Inflammatory macrophage (primary cell): ENCODE measurements around the gene ELAC2.
"Not testable (repeated sequence)": the region's sequence is repeated elsewhere in the genome, so short reads cannot be mapped to it uniquely, and the experiment has no call there.

Experiments
- DNase-seq, 2 donors: peaks; one replicate each; pipeline ENCODE4 v3.0.0-alpha.2; 2020 to 2022

The ELAC2 gene

GRCh38 chr17:12987120-12987519 lies 30.7 kb downstream of the ELAC2 start:
- DNase-seq: no peak

DNA sequence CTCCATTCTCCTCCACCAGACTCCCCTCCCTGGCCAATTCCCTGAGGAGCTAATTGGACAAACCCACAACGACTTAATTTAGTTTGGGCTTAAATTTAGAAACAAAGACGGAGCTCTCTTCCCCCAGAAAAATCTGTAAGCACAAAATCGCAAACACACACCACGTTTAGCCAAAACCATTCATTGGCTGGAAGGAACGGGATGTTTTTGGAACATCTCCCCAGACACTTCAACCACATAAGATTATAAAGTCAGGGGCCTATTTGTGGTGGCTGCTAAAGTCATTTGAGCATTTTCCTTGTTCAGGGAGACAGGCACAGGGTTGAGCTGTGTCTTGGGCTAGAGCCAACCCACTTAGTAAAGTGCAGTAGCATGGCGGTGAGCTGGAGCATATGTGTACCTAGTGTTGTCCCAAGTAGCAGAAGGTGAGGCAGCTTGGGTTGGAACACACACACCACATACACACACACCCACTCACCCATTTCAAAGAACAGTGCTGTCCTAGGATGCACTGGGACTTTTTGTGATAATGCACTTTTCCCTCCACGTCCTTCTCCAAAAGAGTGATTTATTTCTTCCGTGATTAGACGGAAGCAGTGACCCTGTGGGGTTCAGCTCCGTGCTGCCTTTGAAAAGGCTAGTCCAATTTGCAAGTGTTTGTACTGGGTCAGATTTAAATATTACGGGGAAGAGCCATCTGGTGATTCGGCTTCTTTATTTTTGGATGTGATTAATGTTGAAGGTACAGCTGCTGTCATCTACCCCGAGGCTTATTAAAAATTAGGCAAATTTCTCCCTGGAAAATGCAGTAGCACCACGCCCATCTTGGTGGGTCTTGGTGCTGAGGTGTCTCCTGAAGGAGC lies 32.2 kb downstream of the ELAC2 start:
- no peak for DNase-seq

- DNase-seq: no peak
Observed at GRCh38 chr17:12983991-12984884, 33.6 kb downstream of the ELAC2 start.

DNA sequence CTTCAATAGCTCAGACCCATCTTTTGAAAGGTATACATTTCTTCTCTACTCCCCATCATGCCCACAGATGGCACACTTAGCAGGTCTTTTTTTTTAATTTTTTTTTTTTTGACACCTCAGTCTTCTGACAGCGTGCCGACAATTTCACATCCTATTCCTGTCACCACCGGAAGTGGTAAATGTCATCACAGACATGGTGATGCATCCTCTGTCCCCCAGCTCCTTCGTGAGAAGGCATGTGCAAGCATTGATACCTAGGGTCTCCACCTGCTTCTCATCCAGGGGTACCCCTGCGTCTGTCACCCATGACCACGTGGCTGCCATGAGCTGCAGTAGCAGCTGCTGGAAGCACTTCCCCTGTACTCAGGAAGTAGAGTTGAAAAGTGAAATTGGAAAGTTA lies 35.6 kb downstream of the ELAC2 start:
- no peak for DNase-seq

DNA sequence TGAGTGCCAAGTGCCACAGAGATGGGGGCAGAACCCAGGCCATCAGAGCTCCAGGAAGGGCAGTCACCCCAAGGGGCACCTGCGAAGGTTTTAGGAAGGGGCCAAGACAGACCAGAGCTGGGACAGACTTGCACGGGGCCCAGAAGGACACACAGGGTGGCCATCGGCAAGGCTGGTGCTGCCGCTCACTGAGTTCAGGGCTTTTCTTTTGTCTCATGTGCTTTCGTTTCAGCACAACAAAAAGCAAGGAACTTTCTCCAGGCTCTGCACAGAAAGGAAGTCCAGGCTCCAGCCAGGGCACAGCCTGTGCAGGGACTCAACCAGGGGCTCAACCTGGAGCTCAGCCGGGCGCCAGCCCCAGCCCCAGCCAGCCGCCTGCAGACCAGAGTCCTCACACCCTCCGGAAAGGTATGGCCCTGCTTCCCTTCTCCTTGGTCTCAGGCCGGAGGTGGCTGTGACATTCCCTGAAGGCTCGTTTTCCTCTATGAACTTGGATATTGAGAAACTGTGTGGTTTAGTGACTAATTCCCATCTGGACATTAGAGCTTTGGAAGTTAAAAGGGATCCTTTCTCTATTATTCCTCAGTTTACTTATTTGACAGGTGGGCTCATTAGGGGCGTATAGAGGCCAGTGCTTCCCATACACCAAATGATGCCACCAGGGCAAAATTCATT lies 37.9 kb downstream of the ELAC2 start:
- no peak for DNase-seq

- DNase-seq: no peak
Observed at GRCh38 chr17:12979246-12979645, 38.6 kb downstream of the ELAC2 start.

DNA sequence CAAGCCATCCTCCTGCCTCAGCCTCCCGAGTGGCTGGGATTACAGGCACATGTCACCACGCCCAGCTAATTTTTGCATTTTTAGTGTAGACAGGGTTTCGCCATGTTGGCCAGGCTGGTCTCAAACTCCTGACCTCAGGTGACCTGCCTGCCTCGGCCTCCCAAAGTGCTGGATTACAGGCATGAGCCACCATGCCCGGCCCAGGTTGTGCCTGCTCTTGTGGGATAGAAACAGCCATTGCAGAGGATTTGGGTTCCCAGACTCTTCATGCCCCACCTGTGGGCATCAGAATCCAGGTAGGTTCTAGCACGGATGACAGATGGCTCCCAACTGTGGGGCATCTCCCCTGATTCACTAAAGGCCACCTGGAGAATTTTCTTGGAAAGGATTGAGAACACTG lies 39.0 kb downstream of the ELAC2 start:
- DNase-seq: not testable (repeated sequence)

GRCh38 chr17:12977008-12977751 lies 40.6 kb downstream of the ELAC2 start:
- no peak for DNase-seq

DNA sequence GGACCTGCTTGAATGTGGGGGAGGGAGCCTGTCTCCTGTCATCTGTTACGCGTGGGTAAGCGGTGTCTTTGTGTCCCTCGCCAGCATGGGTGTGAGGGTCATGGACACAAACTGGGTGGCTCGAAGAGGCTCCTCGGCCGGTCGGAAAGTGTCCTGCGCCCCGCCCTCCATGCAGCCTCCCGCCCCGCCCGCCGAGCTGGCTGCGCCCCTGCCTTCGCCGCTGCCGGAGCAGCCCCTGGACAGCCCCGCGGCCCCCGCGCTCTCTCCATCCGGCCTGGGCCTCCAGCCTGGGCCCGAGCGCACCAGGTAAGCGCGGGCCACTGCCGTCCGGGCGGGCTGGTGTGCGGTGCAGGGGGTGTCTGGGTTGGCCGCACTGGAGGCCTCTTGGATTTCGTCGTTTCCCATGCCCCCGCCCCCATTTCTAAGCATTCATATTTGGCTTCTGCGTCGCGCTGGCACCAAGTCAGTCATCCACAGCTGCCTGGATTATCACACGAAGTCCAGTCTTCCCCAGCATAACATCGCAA lies 43.8 kb downstream of the ELAC2 start:
- no peak for DNase-seq

DNA sequence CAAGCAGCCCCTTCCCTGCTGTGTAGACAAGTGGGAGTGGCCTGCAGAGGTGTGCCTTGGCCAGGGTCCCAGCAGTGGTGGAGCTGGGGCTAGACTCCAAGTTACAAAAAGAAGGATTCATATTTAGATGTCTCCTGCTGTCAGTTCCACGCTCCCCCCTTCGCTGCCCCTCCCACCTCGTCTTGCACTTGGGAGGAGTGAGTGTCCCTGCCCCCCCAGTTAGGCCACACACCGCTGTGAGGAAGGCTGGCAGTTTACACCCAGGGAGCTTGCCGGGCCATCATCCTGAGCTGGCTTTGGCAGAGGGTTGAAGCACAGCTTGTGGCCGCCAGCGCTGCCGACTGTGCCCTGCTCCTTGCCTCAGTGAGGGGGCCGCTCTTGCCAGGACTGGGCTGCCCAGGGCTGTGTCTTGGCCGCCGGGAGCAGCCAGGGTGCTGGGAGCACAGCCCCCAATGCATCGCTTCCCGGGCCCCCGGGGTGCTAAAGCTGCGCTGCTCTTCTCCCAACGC lies 44.3 kb downstream of the ELAC2 start:
- no peak for DNase-seq

- no peak for DNase-seq
Observed at GRCh38 chr17:12967962-12968361, 49.9 kb downstream of the ELAC2 start.

DNA sequence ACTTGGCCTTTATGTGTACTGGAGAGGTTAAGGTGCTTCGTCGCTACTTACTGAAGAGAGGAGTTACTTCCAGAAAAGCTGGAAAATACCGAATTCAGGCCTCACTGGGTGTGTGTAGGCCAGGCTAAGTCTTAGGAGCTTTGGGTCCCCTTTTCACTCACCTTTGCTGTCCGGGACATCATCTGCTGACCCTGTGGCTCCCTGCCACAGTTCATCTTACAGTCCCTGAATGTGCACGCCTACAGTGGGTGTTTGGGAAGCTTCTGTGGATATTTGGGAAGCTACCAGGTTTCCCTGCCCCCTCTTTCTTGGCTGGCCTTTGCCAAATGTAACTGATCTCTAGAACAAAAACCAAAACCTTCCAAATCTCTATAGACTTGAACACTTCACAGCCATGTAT lies 51.4 kb downstream of the ELAC2 start:
- DNase-seq: no peak

DNA sequence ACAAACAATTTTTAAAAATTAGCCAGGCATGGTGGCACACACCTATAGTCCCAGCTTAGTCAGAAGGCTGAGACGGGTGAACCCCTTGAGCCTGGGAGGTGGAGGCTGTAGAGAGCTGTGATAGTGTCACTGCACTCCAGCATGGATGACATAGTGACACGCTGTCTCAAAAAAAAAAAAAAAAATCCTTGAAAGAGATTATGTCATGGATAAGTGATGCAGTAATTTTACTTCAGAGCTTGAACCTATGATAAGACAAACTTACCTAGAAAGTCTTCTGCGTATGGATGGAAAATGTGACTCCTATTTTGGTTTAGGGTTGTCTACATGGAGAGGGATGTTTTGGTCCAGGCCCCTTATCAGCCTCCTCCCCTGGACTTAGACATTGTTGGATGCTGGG lies 51.8 kb downstream of the ELAC2 start:
- no peak for DNase-seq

DNA sequence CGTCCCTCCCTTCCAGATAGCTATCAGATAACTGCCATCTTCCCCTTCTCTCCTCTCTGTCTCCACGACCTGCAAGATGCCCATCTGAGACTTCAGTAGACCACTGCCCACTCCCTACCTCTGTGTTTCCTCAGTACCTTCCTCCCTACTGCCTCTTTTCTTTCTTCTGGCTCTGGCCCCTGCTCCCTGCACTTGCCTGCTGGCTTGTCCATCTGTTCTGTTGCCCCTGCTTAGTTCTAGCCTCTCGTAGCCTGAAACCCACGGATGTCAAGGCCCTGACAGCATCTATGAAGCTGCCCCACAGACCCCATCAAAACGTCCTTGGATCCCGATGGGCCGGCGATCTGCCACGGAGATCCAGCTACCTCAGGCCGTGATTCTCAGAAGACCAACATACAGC lies 53.0 kb downstream of the ELAC2 start:
- no peak for DNase-seq

- DNase-seq: no peak
Observed at GRCh38 chr17:12964162-12964561, 53.7 kb downstream of the ELAC2 start.

- DNase-seq: no peak
Observed at GRCh38 chr17:12963505-12963904, 54.3 kb downstream of the ELAC2 start.

DNA sequence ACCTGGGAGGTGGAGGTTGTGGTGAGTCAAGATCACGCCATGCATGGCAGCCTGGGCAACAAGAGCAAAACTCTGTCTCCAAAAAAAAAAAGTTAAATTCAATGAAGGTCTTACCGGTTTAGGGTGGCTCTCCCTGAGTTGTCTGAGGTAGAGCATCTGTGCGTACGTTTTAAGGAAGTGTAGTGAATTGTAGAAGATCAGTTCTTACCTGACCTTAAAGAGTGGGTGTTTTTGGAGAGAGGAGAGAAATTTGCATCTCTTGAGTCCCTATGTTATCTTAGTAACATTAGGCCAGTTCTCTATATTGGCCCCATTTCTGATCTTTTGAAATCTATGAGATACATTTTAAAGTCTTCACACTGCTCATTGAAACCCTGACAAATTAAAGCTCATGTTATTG lies 56.2 kb downstream of the ELAC2 start:
- DNase-seq: no peak

GRCh38 chr17:12959441-12959840 lies 58.4 kb downstream of the ELAC2 start:
- no peak for DNase-seq

DNA sequence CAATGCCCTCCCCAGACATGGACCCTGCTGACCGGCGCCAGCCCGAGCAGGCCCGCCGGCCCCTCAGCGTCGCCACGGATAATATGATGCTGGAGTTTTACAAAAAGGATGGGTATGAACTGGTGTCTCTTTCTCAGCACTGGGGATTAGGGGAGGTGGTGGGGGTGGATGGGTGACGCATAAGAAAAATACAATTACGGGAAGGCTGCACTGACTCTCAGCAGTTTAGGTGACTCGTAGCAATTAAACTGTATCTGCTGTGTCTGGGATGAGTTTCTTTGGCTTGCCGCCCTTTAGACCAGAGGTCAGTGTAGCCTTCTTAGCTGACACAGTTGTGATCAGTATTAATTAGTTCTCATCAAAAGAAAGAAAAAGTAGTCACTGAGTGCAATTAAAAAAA lies 59.0 kb downstream of the ELAC2 start:
- no peak for DNase-seq

DNA sequence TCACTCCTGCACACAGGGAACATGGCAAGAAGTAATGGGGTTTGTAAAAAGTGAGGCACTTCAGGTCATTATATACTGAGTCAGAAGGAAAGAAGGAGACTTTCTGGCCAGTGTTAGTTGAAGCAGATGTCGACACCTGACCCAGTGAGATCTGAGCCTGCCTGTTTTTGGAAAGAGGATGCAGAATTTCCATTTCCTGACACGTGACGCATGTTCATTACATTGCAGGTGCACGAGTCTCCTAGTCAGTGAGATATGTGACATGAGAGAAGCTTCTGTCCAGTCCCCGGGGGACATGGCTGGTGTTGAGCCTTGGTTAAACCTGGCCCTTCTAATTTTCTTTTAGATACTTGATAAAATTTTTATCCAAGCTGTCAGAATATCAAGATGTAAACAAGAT lies 62.3 kb downstream of the ELAC2 start:
- DNase-seq: no peak

DNA sequence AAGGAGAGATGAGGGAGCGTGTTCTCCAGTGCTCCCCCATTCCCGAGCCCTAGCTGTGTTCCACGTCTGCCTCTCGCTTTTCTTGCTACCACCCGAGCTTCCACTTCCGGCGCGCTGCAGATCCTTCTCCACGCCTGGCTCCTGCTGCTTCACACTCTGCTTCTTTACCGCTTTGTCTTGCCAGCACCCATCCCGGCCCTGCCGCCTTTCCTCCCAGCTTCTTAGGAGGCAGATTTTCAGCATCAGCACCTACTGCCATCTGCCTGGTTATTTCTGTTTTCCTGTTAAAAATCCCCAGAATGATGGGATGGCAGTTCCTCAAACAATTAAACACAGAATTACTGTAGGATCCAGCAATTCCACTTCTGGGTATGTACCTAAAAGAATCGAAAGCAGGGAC lies 64.7 kb downstream of the ELAC2 start:
- DNase-seq: no peak

GRCh38 chr17:12952012-12952411 lies 65.8 kb downstream of the ELAC2 start:
- DNase-seq: no peak
